Left lung (tissue), 10 donors: ENCODE data around the gene MPLKIP. TPM values are rescaled to one million over a fixed set of nuclear protein-coding genes. Genes with fewer than 3 reads are reported as not detected.
"Not testable (repeated sequence)": the region's sequence is repeated elsewhere in the genome, so short reads cannot be mapped to it uniquely, and the experiment has no call there.

Experiments
- ATAC-seq: fragments of 200-7000 bp; cut with Tn5 transposase; one replicate; pipeline ENCODE4 v1.9.1; 2020; ENCODE audit warnings: moderate library complexity
- DNase-seq, 4 donors: peaks; one replicate each; pipeline ENCODE4 v3.0.0-alpha.2; 2013 to 2020
- H3K27ac ChIP-seq, 2 donors: fragments of 200-600 bp; sonication (generic) in 1 of 2; one replicate each; pipeline versions ENCODE4 v1.5.0 to v1.8.0; 2020 to 2021
- H3K27me3 ChIP-seq, 2 donors: fragments of 200-600 bp; sonication (generic) in 1 of 2; one replicate each; pipeline versions ENCODE4 v1.5.0 to v1.8.0; 2020 to 2021
- H3K36me3 ChIP-seq, 2 donors: fragments of 200-600 bp; sonication (generic) in 1 of 2; one replicate each; pipeline versions ENCODE4 v1.5.0 to v1.8.0; 2020 to 2021
- H3K4me1 ChIP-seq, 2 donors: fragments of 200-600 bp; one replicate each; pipeline ENCODE4 v1.8.0; 2021
- H3K4me3 ChIP-seq, 2 donors: fragments of 200-600 bp; sonication (generic) in 1 of 2; one replicate each; pipeline versions ENCODE4 v1.5.0 to v1.8.0; 2020 to 2021; ENCODE audit warnings: mild to moderate bottlenecking in 1 of 2
- H3K9me3 ChIP-seq, 2 donors: fragments of 200-600 bp; sonication (generic) in 1 of 2; one replicate each; pipeline versions ENCODE4 v1.5.0 to v1.8.0; 2020 to 2021
- CTCF ChIP-seq, 2 donors: fragments of 200-600 bp; sonication (generic) in 1 of 2; IDR thresholded peaks; one replicate each; pipeline versions ENCODE4 v1.5.0 to v1.8.0; 2021; ENCODE audit warnings: antibody characterized with exemption in 2 of 2
- intact Hi-C, 2 donors: fragments of 100-400 bp; cut with DNase I; formaldehyde crosslinking; loops; one replicate each; pipeline versions ENCODE4 v1.11.2 to v1.14.2; 2022
- polyA plus RNA-seq, 6 donors: library from polyadenylated mRNA; unstranded; fragments of 120-200 nt; gene quantifications; one replicate each; pipeline ENCODE4 v1.2.1, GENCODE V29; 2013; ENCODE audit not compliant: insufficient read length in 6 of 6
- total RNA-seq, 2 donors: library from RNA; stranded (reverse); fragmentation: NEBNext Ultra II Directional; extraction: Animal tissue kit (Norgen Biotek cat#: 25700); gene quantifications; one replicate each; pipeline ENCODE4 v1.2.1, GENCODE V29; 2021
- donor health status: DM: no; HTN: yes; CAD: no.
- donor health status: DM: no; HTN: no; CAD: no.

The MPLKIP gene
- total and polyA plus RNA-seq, 8 donors, result 28.0 to 38.8 (median 35.3) TPM

DNA sequence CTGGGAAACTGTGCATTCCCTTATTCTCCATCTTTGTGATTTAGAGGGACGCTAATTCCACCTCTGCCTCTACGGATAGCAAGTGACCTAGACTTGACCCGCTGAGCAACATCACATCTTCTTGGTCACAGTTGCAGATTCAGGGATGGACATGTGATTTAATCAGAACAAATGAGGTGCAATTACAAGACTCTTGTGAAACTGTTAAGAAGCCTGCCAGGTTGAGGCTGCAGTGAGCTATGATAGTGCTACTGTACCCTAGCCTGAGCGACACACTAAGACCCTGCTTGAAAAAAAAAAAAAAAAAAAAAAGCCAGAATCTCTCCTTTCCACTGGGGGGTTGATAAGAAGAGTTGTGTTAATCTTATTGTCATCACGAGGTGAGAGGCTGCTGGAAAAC is 14.4 kb downstream of the MPLKIP start:
- Histone ChIP-seq H3K36me3 (no peaks in the 10 kb centered on the region), H3K27ac (no peak overlapping the region), H3K9me3 (no peaks in the 10 kb centered on the region), H3K27me3 (no peaks in the 10 kb centered on the region), H3K4me1 (no peaks in the 10 kb centered on the region), H3K4me3 (no peak overlapping the region)
- TF ChIP-seq CTCF (IDR thresholded peaks at IDR 0.05), result no peak
- DNase-seq (no peak), ATAC-seq (no peak)
- intact Hi-C loops, result no loop called here

DNA sequence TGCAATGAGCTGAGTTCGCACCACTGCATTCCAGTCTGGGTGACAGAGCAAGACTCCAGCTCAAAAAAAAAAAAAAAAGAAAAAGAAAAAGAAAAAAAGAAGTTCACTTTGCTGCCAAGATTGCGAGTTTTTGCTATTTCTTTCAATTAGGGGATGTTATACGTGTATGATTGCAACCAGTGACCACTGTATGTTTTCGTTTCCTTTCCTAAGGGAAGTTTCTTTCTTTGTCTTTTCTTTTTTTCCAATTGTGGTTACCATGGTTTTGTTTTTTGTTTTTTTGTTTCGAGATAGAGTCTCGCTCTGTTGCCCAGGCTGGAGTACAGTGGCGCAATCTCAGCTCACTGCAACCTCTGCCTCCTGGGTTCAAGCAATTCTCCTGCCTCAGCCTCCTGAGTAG is 16.2 kb downstream of the MPLKIP start:
- H3K36me3 ChIP-seq, DNase-seq, H3K4me1 ChIP-seq, H3K27me3 ChIP-seq, H3K9me3 ChIP-seq, intact Hi-C loops, H3K4me3 ChIP-seq, H3K27ac ChIP-seq, ATAC-seq: not testable (repeated sequence)

- H3K36me3 ChIP-seq, DNase-seq, H3K9me3 ChIP-seq, H3K4me1 ChIP-seq, H3K27me3 ChIP-seq, H3K4me3 ChIP-seq, ATAC-seq, intact Hi-C loops, H3K27ac ChIP-seq: not testable (repeated sequence)
These were observed 17.2 kb downstream of the MPLKIP start for GRCh38 chr7:40117199-40117598.

DNA sequence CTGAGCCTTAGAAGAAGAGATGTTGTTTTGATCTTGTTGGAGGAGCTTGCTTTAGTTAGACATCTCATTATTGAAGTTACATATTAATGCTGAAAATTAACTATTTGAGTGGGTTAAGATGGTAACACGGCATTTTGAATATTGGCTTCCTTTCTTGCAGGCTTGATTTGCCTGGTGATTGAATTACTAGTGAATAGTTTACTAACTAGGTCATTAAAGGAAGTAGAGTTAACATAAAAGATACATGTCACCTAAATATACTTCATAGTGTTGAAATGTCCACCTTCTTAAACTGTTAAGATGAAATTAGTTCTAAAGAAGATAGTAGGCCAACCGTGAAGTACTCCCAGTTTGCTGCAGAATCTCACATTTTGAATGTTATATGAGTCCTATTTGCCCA is 18.5 kb downstream of the MPLKIP start:
- no peak overlapping the region for H3K27ac ChIP-seq
- DNase-seq (no peak), ATAC-seq (no peak)
- no peaks in the 10 kb centered on the region for H3K36me3 ChIP-seq
- no peaks in the 10 kb centered on the region for H3K9me3 ChIP-seq
- H3K27me3 ChIP-seq, result no peaks in the 10 kb centered on the region
- no peak for TF ChIP-seq CTCF (IDR thresholded peaks at IDR 0.05)
- intact Hi-C loops, result no loop called here
- H3K4me1 ChIP-seq, result no peaks in the 10 kb centered on the region
- H3K4me3 ChIP-seq, result no peak overlapping the region

DNA sequence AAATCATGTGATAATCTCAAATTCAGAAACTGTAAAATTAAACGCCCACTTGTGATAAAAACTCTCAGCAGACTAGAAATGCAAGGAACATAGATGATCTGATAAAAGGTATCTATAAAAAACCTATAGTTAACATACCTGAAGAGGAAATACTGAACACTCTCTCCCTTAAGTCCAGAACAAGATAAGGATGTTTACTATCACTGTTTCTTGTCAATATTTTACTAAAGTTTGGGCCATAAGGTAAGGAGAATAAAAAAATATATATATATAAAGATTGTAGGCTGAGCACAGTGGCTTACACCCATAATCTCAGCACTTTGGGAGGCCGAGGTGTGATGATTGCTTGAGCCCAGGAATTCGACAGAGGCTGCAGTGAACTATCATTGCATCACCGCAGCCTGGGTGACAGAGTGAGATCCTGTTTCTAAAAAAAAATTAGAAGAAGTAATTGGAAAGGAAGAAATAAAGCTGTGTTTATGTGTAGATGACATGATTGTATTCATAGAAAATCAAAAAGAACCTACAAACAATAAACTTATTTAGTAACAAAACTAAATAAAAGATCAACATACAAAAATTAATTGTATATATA is 28.4 kb downstream of the MPLKIP start:
- DNase-seq (no peak), ATAC-seq (no peak)
- intact Hi-C loops, result no loop called here
- no peak overlapping the region for H3K4me3 ChIP-seq
- peaks cover 0 to 6% of the 10 kb centered on the region in 2 donors for H3K36me3 ChIP-seq
- no peak overlapping the region for H3K27ac ChIP-seq
- no peaks in the 10 kb centered on the region for H3K27me3 ChIP-seq
- H3K4me1 ChIP-seq, result no peaks in the 10 kb centered on the region
- no peaks in the 10 kb centered on the region for H3K9me3 ChIP-seq
- TF ChIP-seq CTCF (IDR thresholded peaks at IDR 0.05), result no peak

DNA sequence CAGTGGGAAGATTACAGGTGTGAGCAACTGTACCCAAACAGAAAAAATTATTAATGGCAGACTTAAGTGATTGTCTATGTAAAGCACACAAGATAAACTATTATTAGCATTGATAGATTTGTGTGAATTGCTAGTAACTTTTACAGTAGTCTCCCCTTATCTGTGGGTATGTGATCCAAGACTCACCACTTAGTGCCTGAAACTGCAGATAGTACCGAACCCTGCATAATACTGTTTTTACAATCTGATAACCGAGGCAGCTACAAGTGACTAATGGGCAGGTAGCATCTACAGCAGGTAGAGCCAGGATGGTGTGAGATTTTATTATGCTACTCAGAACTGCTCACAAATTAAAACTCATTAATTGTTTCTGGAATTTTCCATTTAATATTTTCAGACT is 31.5 kb downstream of the MPLKIP start:
- Histone ChIP-seq H3K36me3 (peaks cover 0 to 6% of the 10 kb centered on the region in 2 donors), H3K4me3 (no peak overlapping the region), H3K4me1 (no peaks in the 10 kb centered on the region), H3K9me3 (no peaks in the 10 kb centered on the region), H3K27me3 (no peaks in the 10 kb centered on the region), H3K27ac (no peak overlapping the region)
- no peak for TF ChIP-seq CTCF (IDR thresholded peaks at IDR 0.05)
- no peak for DNase-seq
- intact Hi-C loops, result no loop called here
- ATAC-seq, result no peak
